OCI-LY1 (cell line): ENCODE measurements around the gene PRKAR2B.

Source experiments
- H2AFZ ChIP-seq: fragments of 200-600 bp; sonication (generic), shearing (Covaris generic); 2 replicates; pipeline ENCODE4 v1.6.0; 2014; ENCODE audit warnings: antibody characterized with exemption, mild to moderate bottlenecking, low read length
- H3F3A ChIP-seq: fragments of 200-600 bp; sonication (generic), shearing (Covaris generic); 2 replicates; pipeline ENCODE4 v1.6.0; 2014; ENCODE audit warnings: mild to moderate bottlenecking, antibody characterized with exemption, low read length, moderate library complexity; ENCODE audit not compliant: insufficient read depth
- H3K27ac ChIP-seq: fragments of 200-600 bp; sonication (generic); 2 replicates; pipeline ENCODE4 v1.5.1; 2014; ENCODE audit warnings: low read length, mixed run types, mild to moderate bottlenecking, low read depth; ENCODE audit not compliant: poor library complexity, severe bottlenecking
- H3K27me3 ChIP-seq: fragments of 200-600 bp; sonication (generic); 2 replicates; pipeline ENCODE4 v1.6.0; 2014; ENCODE audit warnings: antibody characterized with exemption, mild to moderate bottlenecking, low read length, moderate library complexity; ENCODE audit not compliant: insufficient read depth
- H3K36me3 ChIP-seq: fragments of 200-600 bp; sonication (generic); 2 replicates; pipeline ENCODE4 v1.6.1; 2014; ENCODE audit warnings: mild to moderate bottlenecking, antibody characterized with exemption, low read length, moderate library complexity, mixed read lengths; ENCODE audit not compliant: insufficient read depth
- H3K4me1 ChIP-seq: fragments of 200-600 bp; sonication (generic); 2 replicates; pipeline ENCODE4 v1.5.1; 2014; ENCODE audit warnings: mild to moderate bottlenecking, low read length, moderate library complexity; ENCODE audit not compliant: insufficient read depth, severe bottlenecking
- H3K4me2 ChIP-seq: fragments of 200-600 bp; sonication (generic), shearing (Covaris generic); 2 replicates; pipeline ENCODE4 v1.6.1; 2014; ENCODE audit warnings: low read length
- H3K4me3 ChIP-seq: fragments of 200-600 bp; sonication (generic); 2 replicates; pipeline ENCODE4 v1.5.1; 2014; ENCODE audit warnings: low read length, low read depth, mild to moderate bottlenecking, mixed read lengths; ENCODE audit not compliant: poor library complexity, severe bottlenecking
- H3K79me2 ChIP-seq: fragments of 200-600 bp; shearing (Covaris generic); 2 replicates; pipeline ENCODE4 v1.6.1; 2016; ENCODE audit warnings: mixed run types, low read length, mixed read lengths; ENCODE audit not compliant: insufficient read depth
- H3K9ac ChIP-seq: fragments of 200-600 bp; sonication (generic), shearing (Covaris generic); 2 replicates; pipeline ENCODE4 v1.6.1; 2014; ENCODE audit warnings: mild to moderate bottlenecking, low read length, mixed read lengths
- H3K9me2 ChIP-seq: fragments of 200-600 bp; sonication (generic), shearing (Covaris generic); 2 replicates; pipeline ENCODE4 v1.6.1; 2014; ENCODE audit warnings: low read depth, mild to moderate bottlenecking, low read length, mixed read lengths
- H3K9me3 ChIP-seq: fragments of 200-600 bp; shearing (Covaris generic); 2 replicates; pipeline ENCODE4 v1.6.1; 2014; ENCODE audit warnings: low read length, mixed read lengths
- H4K20me1 ChIP-seq: fragments of 200-600 bp; sonication (generic), shearing (Covaris generic); 2 replicates; pipeline ENCODE4 v1.6.0; 2016; ENCODE audit warnings: mild to moderate bottlenecking, low read length; ENCODE audit not compliant: insufficient read depth
- EZH2 ChIP-seq: fragments of 200-600 bp; sonication (generic), shearing (Covaris generic); IDR thresholded peaks from 2 replicates; pipeline ENCODE4 v1.8.0; 2017; ENCODE audit warnings: borderline replicate concordance, mixed run types, mild to moderate bottlenecking, antibody characterized with exemption, low read length, moderate library complexity, mixed read lengths
- TF ChIP-seq, protein P1 (sequence below): fragments of 200-600 bp; sonication (generic), shearing (Covaris generic); IDR thresholded peaks from 2 replicates; pipeline ENCODE4 v1.5.1; 2017; ENCODE audit warnings: mild to moderate bottlenecking, antibody characterized with exemption, low read length, moderate library complexity, mixed read lengths

Gene PRKAR2B

DNA sequence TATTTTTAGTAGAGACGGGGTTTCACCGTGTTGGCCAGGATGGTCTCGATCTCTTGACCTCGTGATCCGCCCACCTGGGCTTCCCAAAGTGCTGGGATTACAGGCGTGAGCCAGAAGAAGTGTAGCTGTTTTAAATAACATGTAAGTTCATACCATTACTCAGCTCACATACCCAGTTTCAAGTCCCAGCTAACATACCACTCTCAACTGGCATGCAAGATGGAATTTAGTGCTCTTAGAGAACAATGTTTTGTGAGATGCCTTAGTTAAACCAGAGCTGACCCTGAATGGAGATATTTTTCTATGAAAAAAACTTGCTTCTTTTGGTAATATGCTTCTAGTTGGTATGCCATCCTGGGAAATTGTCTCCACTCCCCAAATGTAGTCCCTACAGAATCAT is 161.6 kb downstream of the PRKAR2B start:
- Histone ChIP-seq H3K9ac (no peak overlapping the region), H3K4me3 (no peak overlapping the region), H3F3A (no peaks in the 10 kb centered on the region), H3K9me3 (no peaks in the 10 kb centered on the region), H3K36me3 (peaks cover 62% of the 10 kb centered on the region; the same call in 1 of the 2 replicates), H3K4me1 (peaks cover 4% of the 10 kb centered on the region), H3K4me2 (no peak overlapping the region), H3K27ac (no peak overlapping the region), H3K79me2 (no peaks in the 10 kb centered on the region), H2AFZ (no peak overlapping the region), H3K27me3 (no peaks in the 10 kb centered on the region), H4K20me1 (no peaks in the 10 kb centered on the region), H3K9me2 (no peaks in the 10 kb centered on the region)
- no peak for TF ChIP-seq EZH2
- TF ChIP-seq, protein P1, sequence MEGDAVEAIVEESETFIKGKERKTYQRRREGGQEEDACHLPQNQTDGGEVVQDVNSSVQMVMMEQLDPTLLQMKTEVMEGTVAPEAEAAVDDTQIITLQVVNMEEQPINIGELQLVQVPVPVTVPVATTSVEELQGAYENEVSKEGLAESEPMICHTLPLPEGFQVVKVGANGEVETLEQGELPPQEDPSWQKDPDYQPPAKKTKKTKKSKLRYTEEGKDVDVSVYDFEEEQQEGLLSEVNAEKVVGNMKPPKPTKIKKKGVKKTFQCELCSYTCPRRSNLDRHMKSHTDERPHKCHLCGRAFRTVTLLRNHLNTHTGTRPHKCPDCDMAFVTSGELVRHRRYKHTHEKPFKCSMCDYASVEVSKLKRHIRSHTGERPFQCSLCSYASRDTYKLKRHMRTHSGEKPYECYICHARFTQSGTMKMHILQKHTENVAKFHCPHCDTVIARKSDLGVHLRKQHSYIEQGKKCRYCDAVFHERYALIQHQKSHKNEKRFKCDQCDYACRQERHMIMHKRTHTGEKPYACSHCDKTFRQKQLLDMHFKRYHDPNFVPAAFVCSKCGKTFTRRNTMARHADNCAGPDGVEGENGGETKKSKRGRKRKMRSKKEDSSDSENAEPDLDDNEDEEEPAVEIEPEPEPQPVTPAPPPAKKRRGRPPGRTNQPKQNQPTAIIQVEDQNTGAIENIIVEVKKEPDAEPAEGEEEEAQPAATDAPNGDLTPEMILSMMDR, result no peak

- Histone ChIP-seq H3K36me3 (peaks cover 56% of the 10 kb centered on the region; the same call in 1 of the 2 replicates), H2AFZ (no peak overlapping the region), H3F3A (no peaks in the 10 kb centered on the region), H3K9ac (no peak overlapping the region), H3K9me2 (no peaks in the 10 kb centered on the region), H4K20me1 (no peaks in the 10 kb centered on the region), H3K79me2 (no peaks in the 10 kb centered on the region), H3K27me3 (no peaks in the 10 kb centered on the region), H3K4me3 (no peak overlapping the region), H3K4me1 (peaks cover 4% of the 10 kb centered on the region), H3K9me3 (no peaks in the 10 kb centered on the region), H3K4me2 (no peak overlapping the region), H3K27ac (no peak overlapping the region)
- TF ChIP-seq, protein P1, result no peak
- TF ChIP-seq EZH2, result no peak
Measured at GRCh38 chr7:107206706-107207105, 162.2 kb downstream of the PRKAR2B start.

DNA sequence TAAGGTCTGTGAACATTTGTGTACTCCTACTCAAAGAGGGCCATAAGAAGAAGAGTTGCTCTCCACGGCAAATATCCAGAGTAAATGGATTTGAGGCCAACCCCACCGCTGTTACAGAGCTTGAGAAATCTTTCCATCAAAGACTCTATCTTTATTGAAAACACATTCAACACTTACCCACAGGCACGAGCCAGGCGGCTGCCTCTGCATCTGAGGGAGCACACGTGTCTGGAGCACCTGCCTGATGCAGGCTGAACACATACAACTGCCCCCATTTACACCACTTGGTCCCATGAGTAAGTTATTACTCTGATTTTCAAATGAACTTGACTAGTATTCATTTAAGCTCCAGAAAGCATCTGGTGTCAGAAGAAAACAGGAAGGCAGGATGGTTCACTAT is 163.0 kb downstream of the PRKAR2B start:
- Histone ChIP-seq H3K4me1 (peaks cover 4% of the 10 kb centered on the region), H3K9me3 (no peaks in the 10 kb centered on the region), H3K27ac (no peak overlapping the region), H3K79me2 (no peaks in the 10 kb centered on the region), H4K20me1 (no peaks in the 10 kb centered on the region), H3K4me3 (no peak overlapping the region), H3K9ac (no peak overlapping the region), H3K4me2 (no peak overlapping the region), H3K9me2 (no peaks in the 10 kb centered on the region), H3K27me3 (no peaks in the 10 kb centered on the region), H3K36me3 (peaks cover 48% of the 10 kb centered on the region; the same call in 1 of the 2 replicates), H2AFZ (no peak overlapping the region), H3F3A (no peaks in the 10 kb centered on the region)
- TF ChIP-seq EZH2, result no peak
- TF ChIP-seq, protein P1, result no peak
